ENCODE results near the gene HMGN2. TPM values are rescaled to one million over a fixed set of nuclear protein-coding genes. Genes with fewer than 3 reads are reported as not detected.
A peak's percentile ranks its signal among the peaks of the same experiment; 100 is the strongest.

HMGN2 gene
- total and polyA plus RNA-seq, 10 of the 15 experiments (the other 5 are each of a cell fraction or from before 2014, with no cell fraction given), result 249 to 2,682 (median 694) TPM

GRCh38 chr1:26496861-26497260, 24.6 kb downstream of the HMGN2 start:
- ChIA-PET CTCF (interaction anchor here (0.8 kb wide), 1 partner anchor 91 kb away, joined by 3 read pairs; no protein-coding TSS in a partner anchor), RAD21 (ENCODE audit: unreplicated experiment) (interaction anchor here (0.7 kb wide), 1 partner anchor 603 kb away, joined by 3 read pairs; no protein-coding TSS in a partner anchor), POLR2A (interaction anchor here (0.7 kb wide), 1 partner anchor 19 kb away, joined by 6 read pairs; no protein-coding TSS in a partner anchor), SMC1A (ENCODE audit: uncharacterized antibody, unreplicated experiment) (interaction anchor here (0.8 kb wide), 1 partner anchor 42 kb away, joined by 3 read pairs; no protein-coding TSS in a partner anchor)
- WGBS (ENCODE audit: insufficient coverage, insufficient replicate concordance, low lambda C conversion rate, missing lambda C conversion rate), result 39% methylated on average over 4 of the region's 4 CpGs
- DNase-seq (ENCODE audit: low read depth, low spot score) (no peak), FAIRE-seq (no peak), ATAC-seq (no peak)
- BruUV-seq (replicated peaks), result no TSS peak
- in situ Hi-C loops (cut with MboI), result no loop called here
- TF ChIP-seq GATAD2B (conservative IDR thresholded peaks at IDR 0.05; ENCODE audit: low read depth), result no peak
- H3K27me3 ChIP-seq (replicated peaks in 1 of 2; ENCODE audit: control insufficient read depth in 2 of 2, insufficient read depth in 2 of 2, low read length in 1 of 2), result no peaks in the 10 kb centered on the region
- H3K4me2 ChIP-seq (ENCODE audit: control insufficient read depth, insufficient read depth), result no peak overlapping the region
- H3K4me3 ChIP-seq, result no peak overlapping the region
- H3K36me3 ChIP-seq (ENCODE audit: control insufficient read depth in 2 of 2, insufficient read depth in 2 of 2, low read length in 1 of 2), result no peaks in the 10 kb centered on the region
- no peaks in the 10 kb centered on the region for H4K20me1 ChIP-seq (ENCODE audit: control insufficient read depth, insufficient read depth)
- peaks cover 22% of the 10 kb centered on the region for H3K4me1 ChIP-seq (ENCODE audit: control insufficient read depth, insufficient read depth, low read length)
- no peak overlapping the region for H3K27ac ChIP-seq (ENCODE audit: control insufficient read depth, insufficient read depth)
- H2AFZ ChIP-seq (ENCODE audit: control insufficient read depth, low read depth, low read length), result no peak overlapping the region
- intact Hi-C loops (cut with micrococcal nuclease; ENCODE audit: unreplicated experiment), result no loop called here
- peaks cover 7% of the 10 kb centered on the region for H3K79me2 ChIP-seq (ENCODE audit: control insufficient read depth, insufficient read depth, low read length)
- H3K9me3 ChIP-seq (replicated peaks; ENCODE audit: control insufficient read depth, insufficient read depth, low read length), result no peaks in the 10 kb centered on the region
- H3K9ac ChIP-seq (ENCODE audit: control insufficient read depth, insufficient read depth, low read length), result no peak overlapping the region

GRCh38 chr1:26498894-26499293, 26.7 kb downstream of the HMGN2 start:
- Histone ChIP-seq H3K27me3 (replicated peaks in 1 of 2; ENCODE audit: control insufficient read depth in 2 of 2, insufficient read depth in 2 of 2, low read length in 1 of 2) (no peaks in the 10 kb centered on the region), H3K79me2 (ENCODE audit: control insufficient read depth, insufficient read depth, low read length) (peaks cover 8% of the 10 kb centered on the region), H3K9me3 (replicated peaks; ENCODE audit: control insufficient read depth, insufficient read depth, low read length) (no peaks in the 10 kb centered on the region), H3K4me2 (ENCODE audit: control insufficient read depth, insufficient read depth) (no peak overlapping the region), H2AFZ (ENCODE audit: control insufficient read depth, low read depth, low read length) (no peak overlapping the region), H3K27ac (ENCODE audit: control insufficient read depth, insufficient read depth) (no peak overlapping the region), H3K36me3 (ENCODE audit: control insufficient read depth in 2 of 2, insufficient read depth in 2 of 2, low read length in 1 of 2) (no peaks in the 10 kb centered on the region), H3K4me3 (no peak overlapping the region), H4K20me1 (ENCODE audit: control insufficient read depth, insufficient read depth) (no peaks in the 10 kb centered on the region), H3K4me1 (ENCODE audit: control insufficient read depth, insufficient read depth, low read length) (peaks cover 14% of the 10 kb centered on the region), H3K9ac (ENCODE audit: control insufficient read depth, insufficient read depth, low read length) (no peak overlapping the region)
- in situ Hi-C loops (cut with MboI) (no loop called here), intact Hi-C loops (cut with micrococcal nuclease; ENCODE audit: unreplicated experiment) (no loop called here)
- no TSS peak for BruUV-seq (replicated peaks)
- WGBS (ENCODE audit: insufficient coverage, insufficient replicate concordance, low lambda C conversion rate, missing lambda C conversion rate), result 98% methylated on average over 7 of the region's 7 CpGs
- POLR2A ChIA-PET, result interaction anchor here (3.1 to 3.6 kb wide), 2 partner anchors 32 to 42 kb away, joined by 19 to 22 read pairs; partner anchors contain the start of gene RPS6KA1
- RAD21 ChIA-PET (ENCODE audit: unreplicated experiment), result interaction anchor here (1.0 to 3.6 kb wide), 5 partner anchors 30 to 100 kb away, joined by 4 to 43 read pairs (median 28); partner anchors contain the start of gene RPS6KA1
- DNase-seq (ENCODE audit: low read depth, low spot score) (no peak), ATAC-seq (no peak), FAIRE-seq (peak; percentile 13)
- SMC1A ChIA-PET (ENCODE audit: uncharacterized antibody, unreplicated experiment), result interaction anchor here (2.3 kb wide), 1 partner anchor 24 kb away, joined by 8 read pairs; no protein-coding TSS in a partner anchor
- CTCF ChIA-PET, result interaction anchor here (0.8 to 4.8 kb wide), 5 partner anchors 31 to 290 kb away, joined by 3 to 59 read pairs (median 43); partner anchors contain the start of genes PIGV and RPS6KA1
- TF ChIP-seq, protein P1, sequence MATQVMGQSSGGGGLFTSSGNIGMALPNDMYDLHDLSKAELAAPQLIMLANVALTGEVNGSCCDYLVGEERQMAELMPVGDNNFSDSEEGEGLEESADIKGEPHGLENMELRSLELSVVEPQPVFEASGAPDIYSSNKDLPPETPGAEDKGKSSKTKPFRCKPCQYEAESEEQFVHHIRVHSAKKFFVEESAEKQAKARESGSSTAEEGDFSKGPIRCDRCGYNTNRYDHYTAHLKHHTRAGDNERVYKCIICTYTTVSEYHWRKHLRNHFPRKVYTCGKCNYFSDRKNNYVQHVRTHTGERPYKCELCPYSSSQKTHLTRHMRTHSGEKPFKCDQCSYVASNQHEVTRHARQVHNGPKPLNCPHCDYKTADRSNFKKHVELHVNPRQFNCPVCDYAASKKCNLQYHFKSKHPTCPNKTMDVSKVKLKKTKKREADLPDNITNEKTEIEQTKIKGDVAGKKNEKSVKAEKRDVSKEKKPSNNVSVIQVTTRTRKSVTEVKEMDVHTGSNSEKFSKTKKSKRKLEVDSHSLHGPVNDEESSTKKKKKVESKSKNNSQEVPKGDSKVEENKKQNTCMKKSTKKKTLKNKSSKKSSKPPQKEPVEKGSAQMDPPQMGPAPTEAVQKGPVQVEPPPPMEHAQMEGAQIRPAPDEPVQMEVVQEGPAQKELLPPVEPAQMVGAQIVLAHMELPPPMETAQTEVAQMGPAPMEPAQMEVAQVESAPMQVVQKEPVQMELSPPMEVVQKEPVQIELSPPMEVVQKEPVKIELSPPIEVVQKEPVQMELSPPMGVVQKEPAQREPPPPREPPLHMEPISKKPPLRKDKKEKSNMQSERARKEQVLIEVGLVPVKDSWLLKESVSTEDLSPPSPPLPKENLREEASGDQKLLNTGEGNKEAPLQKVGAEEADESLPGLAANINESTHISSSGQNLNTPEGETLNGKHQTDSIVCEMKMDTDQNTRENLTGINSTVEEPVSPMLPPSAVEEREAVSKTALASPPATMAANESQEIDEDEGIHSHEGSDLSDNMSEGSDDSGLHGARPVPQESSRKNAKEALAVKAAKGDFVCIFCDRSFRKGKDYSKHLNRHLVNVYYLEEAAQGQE (IDR thresholded peaks at IDR 0.05; ENCODE audit: low read depth, low read length), result no peak
- TF ChIP-seq RCOR1 (conservative IDR thresholded peaks at IDR 0.05; ENCODE audit: low read depth, low read length) (no peak), EED (IDR thresholded peaks at IDR 0.05; ENCODE audit: low read depth) (no peak), RAD21 (IDR thresholded peaks at IDR 0.05; ENCODE audit: insufficient read depth, low read depth, low read length) (no peak)
